ENCODE data around the gene NFATC2. TPM values are rescaled to one million over a fixed set of nuclear protein-coding genes. Genes with fewer than 3 reads are reported as not detected.

Gene NFATC2
- total and polyA plus RNA-seq, 2 of the 4 experiments (the other 2 are of a cell fraction) = 0.18 to 0.38 TPM

DNA sequence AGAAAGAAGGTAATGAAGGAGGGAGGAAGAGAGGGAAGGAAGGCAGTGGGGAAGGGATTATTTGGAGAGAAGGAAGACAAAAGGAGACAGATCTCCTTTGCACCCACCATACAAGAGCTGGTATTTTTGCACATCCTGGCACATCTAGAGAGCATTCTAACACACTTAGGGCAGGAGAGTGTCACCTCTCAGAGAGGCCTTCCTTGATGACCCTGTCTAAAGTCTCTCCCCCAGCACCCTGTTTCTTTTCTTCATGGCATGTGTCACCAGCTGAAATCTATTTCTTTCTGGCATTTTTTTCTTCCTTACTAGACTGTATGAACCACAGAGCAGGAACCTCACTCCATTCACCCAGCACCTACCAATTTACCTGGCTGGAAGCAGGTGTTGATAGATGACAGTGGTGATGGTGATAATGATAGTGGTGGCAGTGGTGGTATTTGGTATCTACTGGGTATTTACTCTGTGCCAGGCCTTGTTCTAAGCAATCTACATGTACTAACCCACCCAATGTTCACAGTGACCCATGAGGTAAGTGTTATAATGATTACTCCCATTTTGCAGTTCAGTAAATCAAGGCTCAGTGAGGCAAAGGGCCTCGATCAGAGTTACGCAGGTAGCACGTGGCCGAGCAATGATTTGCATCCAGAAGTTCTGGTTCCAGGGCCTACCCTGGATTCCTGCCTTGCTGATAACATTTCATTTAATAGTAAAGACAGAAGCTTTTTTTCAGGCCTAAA lies 131.8 kb downstream of the NFATC2 start:
- Histone ChIP-seq H3K27ac (ENCODE audit: insufficient read depth, low read length) (no peak overlapping the region), H4K91ac (ENCODE audit: insufficient read depth, low read depth, low read length) (no peak overlapping the region), H2AK5ac (ENCODE audit: low read depth, low read length) (no peak overlapping the region), H3K23ac (ENCODE audit: low read depth, low read length) (no peak overlapping the region), H2AFZ (replicated peaks; ENCODE audit: low read length, poor library complexity) (no peak overlapping the region), H3K27me3 (ENCODE audit: control insufficient read depth, insufficient read depth, low read length) (no peaks in the 10 kb centered on the region), H3K4me1 (ENCODE audit: control insufficient read depth, insufficient read depth, low read length) (peaks cover 8% of the 10 kb centered on the region), H3K9ac (ENCODE audit: low read depth, low read length) (no peak overlapping the region), H4K20me1 (ENCODE audit: insufficient read depth, low read length) (no peaks in the 10 kb centered on the region; the same call in 1 of the 2 replicates), H2BK120ac (ENCODE audit: low read depth, low read length) (no peak overlapping the region), H3K4me3 (ENCODE audit: insufficient read depth, low read depth, low read length) (no peak overlapping the region), H2AK9ac (replicated peaks; ENCODE audit: low read depth, low read length, poor library complexity) (no peak overlapping the region), H3K79me1 (ENCODE audit: low read depth in 1 of 2, low read length in 2 of 2) (no peaks in the 10 kb centered on the region), H3K9me3 (ENCODE audit: control insufficient read depth, insufficient read depth, low read length) (no peaks in the 10 kb centered on the region), H2BK5ac (ENCODE audit: low read depth, low read length, poor library complexity, severe bottlenecking) (no peak overlapping the region), H3K36me3 (ENCODE audit: control insufficient read depth, insufficient read depth, low read length) (no peaks in the 10 kb centered on the region), H3K56ac (ENCODE audit: extremely low read depth, insufficient read depth, low read length) (no peak overlapping the region), H4K5ac (ENCODE audit: low read depth, low read length) (no peak overlapping the region), H2BK15ac (ENCODE audit: low read depth, low read length) (no peak overlapping the region), H4K8ac (ENCODE audit: low read depth in 2 of 2, low read length in 2 of 2) (no peak overlapping the region), H3K4me2 (ENCODE audit: low read depth, low read length) (no peak overlapping the region), H3K14ac (replicated peaks; ENCODE audit: low read depth, low read length) (no peak overlapping the region), H3K18ac (ENCODE audit: low read depth, low read length) (no peak overlapping the region), H2BK20ac (ENCODE audit: low read depth, low read length) (no peak overlapping the region), H3K9me1 (ENCODE audit: insufficient read depth, low read length) (peaks cover 3% of the 10 kb centered on the region; the same call in 1 of the 2 replicates), H3K4ac (ENCODE audit: low read depth, low read length) (no peak overlapping the region)
- WGBS, 2 experiments (ENCODE audit: extremely low coverage in 2 of 2, insufficient read length in 1 of 2) = no CpG with 5 or more reads among the region's 4 CpGs
- no peak for DNase-seq
- ChIA-PET POLR2A (ENCODE audit: unreplicated experiment) (no interaction called here), CTCF (no interaction called here)
- in situ Hi-C loops (cut with MboI; ENCODE audit: low sequenced_read_pairs) = no loop called here
- intact Hi-C loops (cut with micrococcal nuclease) = no loop called here
- no peak for ATAC-seq (ENCODE audit: low read depth)
- TF ChIP-seq MXI1 (IDR thresholded peaks at IDR 0.05; ENCODE audit: borderline replicate concordance, low read depth, low read length) = no peak
- no peak for TF ChIP-seq RFX5 (IDR thresholded peaks at IDR 0.05; ENCODE audit: low read depth, low read length)
- no peak for TF ChIP-seq CHD1 (IDR thresholded peaks at IDR 0.05; ENCODE audit: low read depth, low read length)
- no peak for TF ChIP-seq RCOR1 (IDR thresholded peaks at IDR 0.05; ENCODE audit: insufficient replicate concordance, low read length)
- TF ChIP-seq, protein P1, sequence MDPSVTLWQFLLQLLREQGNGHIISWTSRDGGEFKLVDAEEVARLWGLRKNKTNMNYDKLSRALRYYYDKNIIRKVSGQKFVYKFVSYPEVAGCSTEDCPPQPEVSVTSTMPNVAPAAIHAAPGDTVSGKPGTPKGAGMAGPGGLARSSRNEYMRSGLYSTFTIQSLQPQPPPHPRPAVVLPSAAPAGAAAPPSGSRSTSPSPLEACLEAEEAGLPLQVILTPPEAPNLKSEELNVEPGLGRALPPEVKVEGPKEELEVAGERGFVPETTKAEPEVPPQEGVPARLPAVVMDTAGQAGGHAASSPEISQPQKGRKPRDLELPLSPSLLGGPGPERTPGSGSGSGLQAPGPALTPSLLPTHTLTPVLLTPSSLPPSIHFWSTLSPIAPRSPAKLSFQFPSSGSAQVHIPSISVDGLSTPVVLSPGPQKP (IDR thresholded peaks at IDR 0.05; ENCODE audit: borderline replicate concordance, low read depth, low read length) = no peak
- no TSS peak for BruUV-seq (replicated peaks)
- dilution Hi-C loops (cut with HindIII; ENCODE audit: low sequenced_read_pairs, unreplicated experiment) = loop anchor here (25.0 kb wide), 1 partner anchor 177 kb away; no protein-coding TSS in a partner anchor

Data from IMR-90 (cell line).